Adipocyte (in vitro differentiated cells): Measurements from ENCODE around the gene HERPUD2.
A peak's percentile ranks its signal among the peaks of the same experiment; 100 is the strongest.

Source experiments
- DNase-seq: peaks from one replicate; pipeline ENCODE4 v3.0.0-alpha.2; 2015; ENCODE audit warnings: low read depth
- H3K27me3 ChIP-seq: replicated peaks from 2 replicates; pipeline ENCODE4 v1.7.0; 2013; ENCODE audit warnings: mild to moderate bottlenecking, low read length, moderate library complexity; ENCODE audit not compliant: control insufficient read depth, insufficient read depth
- H3K36me3 ChIP-seq: 2 replicates; pipeline ENCODE4 v1.7.0; 2013; ENCODE audit warnings: low read length, mild to moderate bottlenecking, moderate library complexity; ENCODE audit not compliant: control insufficient read depth, insufficient read depth, severe bottlenecking
- H3K4me1 ChIP-seq: 2 replicates; pipeline ENCODE4 v1.7.0; 2013; ENCODE audit warnings: mild to moderate bottlenecking, low read length, moderate library complexity; ENCODE audit not compliant: control insufficient read depth, insufficient read depth
- H3K4me3 ChIP-seq: 2 replicates; pipeline ENCODE4 v1.7.0; 2013; ENCODE audit warnings: mild to moderate bottlenecking, low read length, moderate library complexity
- H3K9ac ChIP-seq: 2 replicates; pipeline ENCODE4 v1.7.0; 2013; ENCODE audit warnings: mild to moderate bottlenecking, low read length, moderate library complexity
- H3K9me3 ChIP-seq: 2 replicates; pipeline ENCODE4 v1.7.0; 2013; ENCODE audit warnings: mild to moderate bottlenecking, low read length, moderate library complexity; ENCODE audit not compliant: control insufficient read depth

The HERPUD2 gene

DNA sequence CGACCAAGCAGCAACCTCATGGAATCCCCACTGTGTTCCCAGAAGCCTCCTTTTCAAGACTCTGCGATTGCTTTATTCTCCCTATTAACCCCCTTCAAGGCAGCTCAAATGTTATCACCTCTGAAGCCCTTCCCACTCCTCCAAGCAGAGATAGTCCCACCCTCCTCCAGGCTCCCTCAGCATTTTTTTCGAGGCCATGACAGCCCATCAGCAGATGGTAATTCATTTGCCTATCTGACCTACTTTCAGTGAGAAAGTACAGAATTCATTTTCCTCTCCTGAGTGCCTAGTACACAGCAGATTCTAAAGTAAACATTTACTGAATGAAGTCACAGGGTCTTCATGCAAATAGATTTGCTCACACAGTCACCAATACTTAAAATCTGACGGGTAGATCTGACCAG lies 47.8 kb downstream of the HERPUD2 start:
- DNase-seq: no peak
- Histone ChIP-seq H3K27me3 (no peaks in the 10 kb centered on the region), H3K4me1 (peaks cover 5% of the 10 kb centered on the region), H3K4me3 (no peak overlapping the region), H3K9ac (no peak overlapping the region), H3K9me3 (no peaks in the 10 kb centered on the region), H3K36me3 (peaks cover 23% of the 10 kb centered on the region)

DNA sequence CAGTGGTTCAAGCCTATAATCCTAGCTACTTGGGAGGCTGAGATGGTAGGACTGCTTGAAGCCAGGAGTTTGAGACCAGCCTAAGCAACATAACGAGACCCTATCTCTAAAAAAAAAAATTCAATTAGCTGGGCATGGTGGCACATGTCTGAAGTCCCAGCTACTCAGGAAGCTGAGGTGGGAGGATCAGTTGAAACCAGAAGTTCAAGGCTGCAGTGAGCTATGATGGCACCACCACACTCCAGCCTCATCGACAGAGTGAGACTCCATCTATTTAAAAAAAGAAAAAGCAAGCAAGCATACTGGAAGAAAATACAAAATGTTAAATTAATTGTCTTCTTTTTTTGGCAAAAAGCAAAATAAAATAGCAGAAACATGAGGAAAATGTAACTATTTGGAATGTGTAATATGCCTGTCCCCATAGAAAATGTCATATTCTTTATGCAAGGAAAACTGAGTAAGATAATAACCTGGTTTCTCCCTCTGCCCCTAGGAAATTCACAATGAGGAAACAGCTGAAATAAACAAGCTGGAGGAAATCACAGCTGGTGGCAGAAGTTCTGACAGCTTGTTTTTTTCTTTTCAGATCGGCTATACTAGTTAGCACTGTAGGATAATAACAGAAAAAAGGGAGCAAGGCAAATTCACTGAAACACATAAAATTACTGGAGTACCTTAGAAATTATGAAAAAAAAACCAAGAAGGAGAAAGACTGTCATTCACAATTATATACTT lies 48.5 kb downstream of the HERPUD2 start:
- Histone ChIP-seq H3K9me3 (no peaks in the 10 kb centered on the region), H3K9ac (no peak overlapping the region), H3K4me1 (peaks cover 5% of the 10 kb centered on the region), H3K36me3 (peaks cover 23% of the 10 kb centered on the region), H3K27me3 (no peaks in the 10 kb centered on the region), H3K4me3 (no peak overlapping the region)
- no peak for DNase-seq

DNA sequence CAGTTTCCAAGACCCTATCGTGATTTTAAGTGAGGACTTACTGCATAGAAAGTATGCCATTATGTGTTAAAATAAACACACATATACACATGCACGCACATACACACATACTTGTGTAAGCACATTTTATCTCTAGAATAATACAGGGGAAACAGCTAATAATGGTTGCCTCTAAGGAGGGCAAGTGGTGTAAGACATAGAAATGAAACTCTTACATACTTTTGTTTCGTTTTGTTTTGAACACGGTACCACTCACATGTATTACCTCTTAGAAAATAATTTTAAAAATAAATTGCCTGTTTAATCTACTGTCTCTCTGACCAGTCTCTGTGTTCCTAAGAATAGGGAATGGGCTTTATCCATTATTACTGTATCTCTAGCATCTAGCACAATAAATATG lies 49.2 kb downstream of the HERPUD2 start:
- Histone ChIP-seq H3K4me3 (no peak overlapping the region), H3K4me1 (peaks cover 5% of the 10 kb centered on the region), H3K27me3 (no peaks in the 10 kb centered on the region), H3K9me3 (no peaks in the 10 kb centered on the region), H3K9ac (no peak overlapping the region), H3K36me3 (peaks cover 23% of the 10 kb centered on the region)
- no peak for DNase-seq

DNA sequence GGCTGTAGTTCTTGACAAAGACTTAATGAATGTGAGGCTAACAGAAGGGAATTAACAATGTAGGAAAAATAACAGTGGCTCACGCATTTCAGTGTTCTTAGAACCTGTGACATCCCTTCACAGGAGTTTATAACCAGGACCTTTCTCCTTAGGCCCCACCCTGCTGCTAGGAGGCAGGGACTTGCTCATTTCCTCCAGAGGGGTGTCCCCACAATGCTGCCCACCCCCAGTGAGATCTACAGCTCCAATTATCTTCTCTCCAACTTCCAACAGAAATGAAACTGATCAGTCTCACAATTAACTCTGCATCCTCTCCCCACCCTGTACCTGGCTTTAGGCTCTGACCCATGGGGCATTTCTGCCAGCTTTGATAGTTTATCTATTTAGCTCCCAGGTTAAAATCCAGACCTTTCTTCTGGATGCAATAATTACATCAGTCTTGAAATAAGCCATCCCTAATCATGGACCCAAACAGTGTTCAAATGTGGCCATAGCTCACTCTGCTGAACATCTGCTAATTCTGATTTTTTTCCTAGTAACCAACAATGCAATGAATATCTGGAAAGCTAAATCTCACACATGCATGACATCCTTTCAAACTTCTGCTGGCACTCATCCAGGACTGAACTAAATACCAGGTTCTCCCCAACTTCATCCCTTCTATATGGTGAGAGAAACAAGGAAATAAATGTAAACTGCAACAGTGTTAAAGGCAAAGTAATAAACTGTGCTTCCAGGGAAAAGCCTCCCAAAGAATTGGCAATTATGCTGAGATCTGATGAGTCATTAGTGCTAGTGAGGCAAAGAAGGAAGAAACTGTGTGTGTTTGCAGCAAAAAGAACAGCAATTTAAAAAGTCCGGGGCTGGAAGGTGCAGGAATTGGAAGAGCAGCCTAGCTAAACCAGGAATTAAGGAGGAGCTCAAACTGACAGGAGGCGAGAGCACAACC lies 64.6 kb downstream of the HERPUD2 start:
- H3K4me3 ChIP-seq: no peak overlapping the region

DNA sequence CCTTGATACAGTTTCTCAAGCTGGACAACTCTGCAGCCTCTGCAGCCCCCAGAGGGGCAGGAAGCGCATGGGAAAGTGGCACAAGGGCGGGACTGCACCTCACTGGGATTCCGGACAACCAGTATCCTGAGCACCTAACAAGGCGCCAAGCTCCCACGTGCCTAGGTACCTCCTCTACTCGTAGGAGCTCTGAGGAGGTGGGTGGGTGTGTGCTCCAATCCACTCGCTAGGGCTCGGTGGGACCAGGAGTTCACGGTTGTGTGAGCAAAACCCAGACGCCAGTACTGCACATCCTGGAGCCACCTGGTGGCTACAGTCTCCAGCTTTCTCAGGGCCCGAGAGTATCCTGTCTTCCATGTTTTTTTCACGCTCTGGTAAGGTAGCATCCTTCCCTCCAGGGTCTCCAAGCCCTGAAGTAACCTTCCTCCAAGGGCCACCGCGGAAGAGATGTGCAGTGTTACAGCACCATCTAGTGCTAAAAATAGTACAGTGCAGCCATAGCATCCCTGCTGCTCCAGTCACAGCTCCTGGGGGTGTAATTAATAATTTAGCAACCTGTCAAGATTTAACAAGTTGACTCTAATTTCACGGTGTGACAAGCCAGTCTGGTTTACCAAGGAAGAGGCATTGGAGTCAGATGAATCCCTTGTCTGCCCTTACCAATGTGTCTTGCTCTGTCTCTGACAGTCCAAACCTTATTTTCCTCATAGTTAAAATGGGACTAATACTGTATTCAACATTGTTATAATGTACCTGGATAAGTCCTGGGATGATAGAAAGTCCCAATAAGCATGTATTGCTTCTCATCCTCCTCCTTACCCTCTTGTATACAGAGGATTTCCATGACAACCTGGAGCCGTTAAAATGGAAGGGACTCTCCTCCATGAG lies 70.4 kb downstream of the HERPUD2 start:
- H3K4me1 ChIP-seq: peaks cover 5% of the 10 kb centered on the region
- no peaks in the 10 kb centered on the region for H3K9me3 ChIP-seq
- H3K9ac ChIP-seq: no peak overlapping the region
- H3K4me3 ChIP-seq: no peak overlapping the region
- DNase-seq: peak; percentile 57
- no peaks in the 10 kb centered on the region for H3K27me3 ChIP-seq
- H3K36me3 ChIP-seq: peaks cover 23% of the 10 kb centered on the region

More for the DNA sequence above, 64.6 kb downstream of the HERPUD2 start:
- H3K9me3 ChIP-seq: no peaks in the 10 kb centered on the region
- H3K36me3 ChIP-seq: peaks cover 63% of the 10 kb centered on the region
- peak overlapping the region; percentile 20 for H3K9ac ChIP-seq
- H3K27me3 ChIP-seq: no peaks in the 10 kb centered on the region
- peaks cover 11% of the 10 kb centered on the region for H3K4me1 ChIP-seq
- DNase-seq: peak; percentile 59

DNA sequence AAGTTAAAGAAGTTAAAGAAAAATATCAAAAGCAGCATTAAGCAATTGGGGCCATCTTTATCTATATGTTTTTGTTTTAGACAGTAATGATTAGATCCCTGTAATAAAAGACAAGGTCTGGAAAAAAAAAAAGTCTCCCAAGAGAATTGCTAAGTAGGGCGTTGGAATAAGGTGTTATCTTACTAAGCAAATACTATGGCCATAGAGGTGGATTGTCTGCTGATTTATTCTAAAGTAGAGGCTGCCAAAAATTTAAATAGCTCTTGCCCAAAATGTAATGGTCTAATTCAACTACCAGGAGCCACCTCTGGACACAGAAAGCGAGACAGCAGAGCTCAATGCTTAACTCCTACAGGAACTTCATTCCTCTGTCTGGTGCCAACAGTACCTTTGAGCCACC lies 71.6 kb downstream of the HERPUD2 start:
- DNase-seq: no peak
- no peak overlapping the region for H3K4me3 ChIP-seq
- H3K9me3 ChIP-seq: no peaks in the 10 kb centered on the region
- no peaks in the 10 kb centered on the region for H3K27me3 ChIP-seq
- no peak overlapping the region for H3K9ac ChIP-seq
- peaks cover 5% of the 10 kb centered on the region for H3K4me1 ChIP-seq
- peaks cover 14% of the 10 kb centered on the region for H3K36me3 ChIP-seq

DNA sequence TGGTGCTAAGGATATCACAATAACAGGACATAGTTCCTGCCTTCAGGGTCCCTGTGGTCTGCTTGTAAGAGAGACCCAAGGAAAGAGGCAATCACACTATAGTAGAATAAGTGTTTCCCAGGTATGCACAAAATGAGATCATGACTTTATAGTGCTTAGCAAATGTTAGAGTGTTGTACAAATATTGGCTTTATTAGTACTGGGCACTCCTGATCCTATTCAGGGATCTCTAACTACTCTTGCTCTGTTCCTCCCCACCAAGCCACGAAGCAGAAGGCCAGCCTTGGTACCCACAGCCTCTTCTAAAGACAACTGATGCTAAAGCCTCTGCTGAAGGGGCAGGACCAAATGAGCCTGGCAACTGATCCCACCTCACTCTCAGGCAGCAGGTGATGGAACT lies 75.1 kb downstream of the HERPUD2 start:
- Histone ChIP-seq H3K36me3 (peaks cover 4% of the 10 kb centered on the region), H3K4me3 (no peak overlapping the region), H3K27me3 (no peaks in the 10 kb centered on the region), H3K9ac (no peak overlapping the region), H3K9me3 (no peaks in the 10 kb centered on the region), H3K4me1 (peaks cover 15% of the 10 kb centered on the region)
- no peak for DNase-seq

DNA sequence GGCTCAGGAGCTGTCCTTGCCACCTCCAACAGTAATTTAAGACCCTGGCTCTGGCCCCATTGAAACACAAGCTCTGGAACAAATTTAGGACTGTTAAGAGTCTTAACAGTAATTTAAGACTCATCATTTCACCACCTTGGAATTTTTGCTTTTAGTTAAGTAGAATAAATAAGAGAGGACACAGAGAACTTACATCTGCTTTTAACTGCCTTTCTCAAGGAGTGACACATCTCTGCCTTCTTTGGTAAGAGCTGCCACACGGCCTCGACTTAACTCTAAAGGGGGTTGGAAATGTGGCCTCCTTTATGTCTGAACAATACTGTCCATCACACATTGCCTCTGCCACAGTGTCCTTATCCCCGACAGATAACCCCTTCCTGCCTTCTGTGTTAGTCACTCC lies 77.9 kb downstream of the HERPUD2 start:
- DNase-seq: peak; percentile 22
- no peaks in the 10 kb centered on the region for H3K27me3 ChIP-seq
- H3K36me3 ChIP-seq: peaks cover 5% of the 10 kb centered on the region
- H3K9ac ChIP-seq: no peak overlapping the region
- H3K4me3 ChIP-seq: no peak overlapping the region
- no peaks in the 10 kb centered on the region for H3K9me3 ChIP-seq
- H3K4me1 ChIP-seq: peaks cover 10% of the 10 kb centered on the region

DNA sequence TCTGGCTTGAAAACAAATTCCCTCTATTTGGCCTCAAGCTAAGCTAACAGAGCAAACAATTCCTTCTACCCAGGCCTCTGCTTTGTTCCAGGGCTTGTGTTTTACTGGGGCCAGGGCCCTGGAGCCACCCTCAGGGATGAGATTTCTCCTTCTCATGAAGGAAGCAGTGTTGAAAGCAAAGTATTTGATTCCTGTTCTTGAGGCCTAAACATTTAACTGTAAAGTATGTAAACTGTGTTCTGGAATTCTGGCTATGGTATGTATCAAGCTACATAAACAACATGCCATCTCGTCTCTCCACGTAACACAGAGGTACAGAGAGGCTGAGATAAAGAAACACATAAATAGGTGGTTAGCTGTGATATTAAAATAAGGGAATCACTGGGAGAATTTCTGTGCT lies 81.8 kb downstream of the HERPUD2 start:
- H3K9me3 ChIP-seq: no peaks in the 10 kb centered on the region
- H3K4me3 ChIP-seq: no peak overlapping the region
- peak; percentile 38 for DNase-seq
- H3K27me3 ChIP-seq: no peaks in the 10 kb centered on the region
- H3K36me3 ChIP-seq: peaks cover 5% of the 10 kb centered on the region
- no peak overlapping the region for H3K9ac ChIP-seq
- peaks cover 10% of the 10 kb centered on the region for H3K4me1 ChIP-seq

DNA sequence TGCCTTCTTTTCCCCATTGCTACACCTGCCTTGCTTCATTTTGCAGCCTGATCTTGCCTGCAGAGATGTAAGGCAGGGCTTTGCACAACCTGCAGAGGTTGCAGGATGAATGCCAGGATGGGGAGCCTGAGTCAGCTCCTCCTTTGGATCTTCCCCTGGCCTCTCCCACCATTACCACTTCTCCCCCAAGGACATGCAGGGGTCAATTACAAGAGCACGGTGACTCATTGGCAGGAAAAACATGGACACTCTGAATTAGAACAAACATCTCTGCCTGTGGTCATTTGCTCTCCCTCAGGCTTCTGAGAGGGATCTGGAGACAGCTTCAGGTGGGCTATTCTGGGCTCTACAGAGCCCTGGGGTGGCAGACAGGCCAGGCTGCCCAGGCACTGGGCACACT lies 89.2 kb downstream of the HERPUD2 start:
- H3K9ac ChIP-seq: no peak overlapping the region
- no peak overlapping the region for H3K4me3 ChIP-seq
- no peaks in the 10 kb centered on the region for H3K9me3 ChIP-seq
- peak; percentile 32 for DNase-seq
- peaks cover 28% of the 10 kb centered on the region for H3K4me1 ChIP-seq
- H3K27me3 ChIP-seq: no peaks in the 10 kb centered on the region
- no peaks in the 10 kb centered on the region for H3K36me3 ChIP-seq

DNA sequence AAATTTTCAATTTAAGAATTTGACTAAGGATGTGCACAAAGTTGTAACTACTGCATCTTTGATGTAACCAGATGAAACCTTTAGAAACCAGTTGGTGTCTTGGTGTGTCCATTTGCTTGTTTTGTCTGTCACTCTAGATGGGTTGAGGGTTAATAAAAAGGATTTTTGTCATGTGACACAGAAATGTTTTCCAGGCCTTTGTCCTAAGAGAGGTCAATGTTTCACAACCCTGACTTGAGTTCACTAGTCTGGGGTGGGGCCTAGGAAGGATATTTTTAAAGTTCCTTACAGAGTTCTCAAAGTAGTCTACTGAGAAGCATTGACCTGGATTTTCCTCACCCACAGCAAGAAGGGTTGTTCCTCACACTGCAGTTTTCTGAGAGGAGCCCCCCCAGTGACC lies 90.3 kb downstream of the HERPUD2 start:
- no peaks in the 10 kb centered on the region for H3K9me3 ChIP-seq
- DNase-seq: no peak
- no peaks in the 10 kb centered on the region for H3K36me3 ChIP-seq
- H3K4me3 ChIP-seq: peak overlapping the region; percentile 48
- peaks cover 28% of the 10 kb centered on the region for H3K4me1 ChIP-seq
- H3K9ac ChIP-seq: no peak overlapping the region
- no peaks in the 10 kb centered on the region for H3K27me3 ChIP-seq
